HepG2 (cell line): ENCODE data around the gene NCOA7. TPM values are rescaled to one million over a fixed set of nuclear protein-coding genes. Genes with fewer than 3 reads are reported as not detected.

Experiments used
- FOXK1 ChIP-seq: sonication (generic); formaldehyde crosslinking; IDR thresholded peaks from 2 replicates; pipeline ENCODE4 v1.4.0; 2020; ENCODE audit warnings: low read depth, missing genetic modification reagents, borderline replicate concordance
- HNF1A ChIP-seq, 2 experiments: sonication (generic) in 1 of 2; formaldehyde crosslinking in 1 of 2; IDR thresholded peaks; 2 replicates each; pipeline versions ENCODE4 v1.4.0 to v1.6.1; 2016 to 2020; ENCODE audit warnings: borderline replicate concordance in 1 of 2, low read depth in 1 of 2, mild to moderate bottlenecking in 1 of 2, missing genetic modification reagents in 1 of 2
- MAF1 ChIP-seq: sonication (generic); formaldehyde crosslinking; IDR thresholded peaks from 2 replicates; pipeline ENCODE4 v1.5.0; 2020; ENCODE audit warnings: missing genetic modification reagents, borderline replicate concordance
- MXD1 ChIP-seq: sonication (generic); formaldehyde crosslinking; IDR thresholded peaks from 2 replicates; pipeline ENCODE4 v1.4.0; 2020; ENCODE audit warnings: mild to moderate bottlenecking, missing genetic modification reagents
- RNF2 ChIP-seq: fragments of 450-650 bp; conservative IDR thresholded peaks from 2 replicates; pipeline ENCODE4 v1.6.1; 2016; ENCODE audit warnings: low read depth
- SAP130 ChIP-seq: IDR thresholded peaks from 2 replicates; pipeline ENCODE4 v1.6.1; 2016; ENCODE audit warnings: low read depth
- SIN3A ChIP-seq: IDR thresholded peaks from 2 replicates; pipeline ENCODE4 v1.6.1; 2011; ENCODE audit warnings: low read depth, mild to moderate bottlenecking, control low read depth, low read length, borderline replicate concordance
- SMARCC2 ChIP-seq: fragments of 450-650 bp; IDR thresholded peaks from 2 replicates; pipeline ENCODE4 v1.6.1; 2017; ENCODE audit warnings: antibody characterized with exemption, mild to moderate bottlenecking
- SRF ChIP-seq: IDR thresholded peaks from 2 replicates; pipeline ENCODE4 v1.6.1; 2011; ENCODE audit warnings: mild to moderate bottlenecking, low read depth, low read length, moderate library complexity
- XRCC5 ChIP-seq: fragments of 200-400 bp; formaldehyde crosslinking; optimal IDR thresholded peaks from 2 replicates; pipeline ENCODE3; 2017; ENCODE audit warnings: mild to moderate bottlenecking, low read length
- ZC3H4 ChIP-seq: sonication (generic); formaldehyde crosslinking; IDR thresholded peaks from 2 replicates; pipeline ENCODE4 v1.4.0; 2020; ENCODE audit warnings: missing genetic modification reagents, borderline replicate concordance
- ZNF121 ChIP-seq: sonication (generic); formaldehyde crosslinking; IDR thresholded peaks from 2 replicates; pipeline ENCODE4 v1.5.0; 2020; ENCODE audit warnings: mild to moderate bottlenecking, missing genetic modification reagents
- ZNF230 ChIP-seq: sonication (generic); formaldehyde crosslinking; IDR thresholded peaks from 2 replicates; pipeline ENCODE4 v1.4.0; 2020; ENCODE audit warnings: mild to moderate bottlenecking, missing genetic modification reagents
- ZNF335 ChIP-seq: sonication (generic); formaldehyde crosslinking; IDR thresholded peaks from 2 replicates; pipeline ENCODE4 v1.4.0; 2020; ENCODE audit warnings: missing genetic modification reagents
- ZNF550 ChIP-seq: sonication (generic); formaldehyde crosslinking; IDR thresholded peaks from 2 replicates; pipeline ENCODE4 v1.4.0; 2020; ENCODE audit warnings: mild to moderate bottlenecking, missing genetic modification reagents, borderline replicate concordance
- ZNF556 ChIP-seq: sonication (generic); formaldehyde crosslinking; IDR thresholded peaks from 2 replicates; pipeline ENCODE4 v1.4.0; 2020; ENCODE audit warnings: mild to moderate bottlenecking, missing genetic modification reagents, borderline replicate concordance
- ZNF609 ChIP-seq: sonication (generic); formaldehyde crosslinking; IDR thresholded peaks from 2 replicates; pipeline ENCODE4 v1.4.0; 2020; ENCODE audit warnings: mild to moderate bottlenecking, missing genetic modification reagents, borderline replicate concordance
- ZNF7 ChIP-seq: IDR thresholded peaks from 2 replicates; pipeline ENCODE4 v1.6.1; 2016; ENCODE audit warnings: missing biosample characterization, missing genetic modification reagents
- ZNF724P ChIP-seq: sonication (generic); formaldehyde crosslinking; IDR thresholded peaks from 2 replicates; pipeline ENCODE4 v1.8.0; 2022; ENCODE audit warnings: missing genetic modification reagents, borderline replicate concordance
- polyA plus RNA-seq, 8 experiments: library from polyadenylated mRNA; depleted of rRNA in 3 of 8; stranded (reverse) in 7 of 8; unstranded in 1 of 8; fragments of >200 nt; fragmentation: Illumina TruSeq in 4 of 8; extraction: Trizol in 4 of 8; gene quantifications; 2 replicates each; pipeline versions ENCODE4 v1.2.1 to v1.2.3, GENCODE V29; 2011 to 2016; ENCODE audit warnings: low read depth in 4 of 8, missing spikeins in 1 of 8, mixed read lengths in 1 of 8; ENCODE audit not compliant: insufficient read depth in 1 of 8
- total RNA-seq, 5 experiments: library from RNA; depleted of rRNA; stranded (reverse); fragments of >200 nt; fragmentation: Illumina TruSeq; extraction: Trizol; gene quantifications; 2 replicates each; pipeline ENCODE4 v1.2.3, GENCODE V29; 2016; ENCODE audit warnings: low read depth in 1 of 5

The NCOA7 gene
- total and polyA plus RNA-seq, 2 of the 13 experiments (the other 11 are each of a cell fraction or from before 2014, with no cell fraction given): 13.6 to 20.8 TPM

DNA sequence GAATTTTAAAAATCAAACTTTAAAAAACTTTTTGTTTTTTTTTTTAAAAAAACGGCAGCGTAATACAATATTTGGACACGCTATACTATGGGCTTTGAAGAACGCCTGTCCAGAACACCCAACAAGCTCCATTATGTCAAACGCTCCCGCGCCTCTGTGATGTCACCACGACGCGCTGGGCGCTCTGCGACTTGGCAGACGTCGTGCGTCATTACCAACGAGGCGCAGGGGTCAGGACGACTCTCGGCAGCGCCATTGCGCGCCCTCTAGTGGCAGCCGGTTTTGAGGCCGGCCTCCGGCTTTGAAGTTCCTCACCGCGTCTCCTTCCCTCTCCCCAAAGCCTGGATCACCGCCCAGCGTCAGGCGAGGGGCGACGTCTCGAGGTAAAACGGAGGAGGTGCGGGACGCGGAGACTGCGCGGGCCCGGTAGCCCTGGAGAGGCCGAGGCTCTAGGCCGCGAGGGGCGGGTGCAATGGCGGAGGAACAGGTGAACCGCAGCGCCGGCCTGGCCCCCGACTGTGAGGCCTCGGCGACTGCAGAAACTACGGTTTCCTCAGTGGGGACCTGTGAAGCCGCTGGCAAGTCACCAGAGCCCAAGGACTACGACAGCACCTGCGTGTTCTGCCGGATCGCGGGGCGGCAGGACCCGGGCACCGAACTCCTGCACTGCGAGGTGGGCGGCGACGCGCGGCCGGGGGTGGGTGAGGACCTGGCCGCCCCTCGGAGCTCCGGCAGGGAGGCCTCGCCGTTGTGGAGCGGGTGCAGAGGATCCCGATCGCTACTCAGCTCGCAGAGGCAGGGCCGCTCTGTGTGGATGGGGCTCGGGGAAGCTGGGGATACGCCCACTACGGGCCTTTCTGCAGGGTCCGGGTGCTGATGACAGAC is 166.0 kb downstream of the NCOA7 start, which contains the start of gene HINT3 (continued):
- TF ChIP-seq RNF2 (peak; percentile 77), SAP130 (CRISPR knock-in tag) (peak; percentile 98), SRF (peak; percentile 48; the same call in 1 of the 2 replicates), MAF1 (peak; percentile 26), ZNF121 (peak; percentile 30; the same call in 1 of the 2 replicates), ZNF335 (CRISPR knock-in tag) (peak; percentile 52; the same call in 1 of the 2 replicates), ZNF609 (CRISPR knock-in tag) (peak; percentile 70; the same call in 1 of the 2 replicates), FOXK1 (CRISPR knock-in tag) (peak; percentile 92), ZNF556 (CRISPR knock-in tag) (peak; percentile 96), MXD1 (CRISPR knock-in tag) (peak; percentile 95), SIN3A (peak; percentile 97), HNF1A (IDR thresholded peaks at IDR 0.05; ENCODE audit: low read depth) (peak; percentile 54; the same call in 1 of the 2 replicates), HNF1A (CRISPR knock-in tag; IDR thresholded peaks at IDR 0.05; ENCODE audit: borderline replicate concordance) (peak; percentile 85; the same call in 1 of the 2 replicates), ZNF230 (CRISPR knock-in tag) (peak; percentile 58; the same call in 1 of the 2 replicates), ZC3H4 (CRISPR knock-in tag) (peak; percentile 75; the same call in 1 of the 2 replicates), SMARCC2 (no peak), ZNF550 (CRISPR knock-in tag) (peak; percentile 70; the same call in 1 of the 2 replicates), ZNF7 (CRISPR knock-in tag) (no peak), ZNF724P (peak; percentile 62; the same call in 1 of the 2 replicates), XRCC5 (peak; percentile 98)
